Measurements from ENCODE around the gene LPAR5. TPM values are rescaled to one million over a fixed set of nuclear protein-coding genes. Genes with fewer than 3 reads are reported as not detected.

LPAR5 gene
- total RNA-seq, 1 experiment from 2014 or later: 2.3 TPM

- H3K4me2 ChIP-seq (ENCODE audit: low read length): no peak overlapping the region
- H3K36me3 ChIP-seq (ENCODE audit: low read depth, low read length): no peaks in the 10 kb centered on the region
- intact Hi-C loops (cut with micrococcal nuclease): no loop called here
- peak overlapping the region; percentile 48; the same call in 1 of the 2 replicates for H2AFZ ChIP-seq (ENCODE audit: low read length)
- no peaks in the 10 kb centered on the region for H3K27me3 ChIP-seq (ENCODE audit: low read length)
- POLR2A ChIA-PET (ENCODE audit: unreplicated experiment): no interaction called here
- BruUV-seq (replicated peaks): no TSS peak
- peaks cover 15% of the 10 kb centered on the region for H3K4me1 ChIP-seq (ENCODE audit: insufficient read depth, low read length)
- H4K20me1 ChIP-seq (ENCODE audit: low read length): no peaks in the 10 kb centered on the region
- peak overlapping the region; percentile 18; the same call in 1 of the 2 replicates for H3K27ac ChIP-seq (ENCODE audit: low read length)
- no peaks in the 10 kb centered on the region for H3K9me3 ChIP-seq (ENCODE audit: low read length)
- ATAC-seq (peak; percentile 58), DNase-seq (peak; percentile 77)
- H3K9me2 ChIP-seq (replicated peaks; ENCODE audit: low read length): no peaks in the 10 kb centered on the region
- H3K4me3 ChIP-seq (ENCODE audit: low read length): no peak overlapping the region
- no peaks in the 10 kb centered on the region for H3F3A ChIP-seq (ENCODE audit: low read length, unreplicated experiment)
- TF ChIP-seq EZH2 (IDR thresholded peaks at IDR 0.05; ENCODE audit: low read length, unreplicated experiment) (no peak), EZH2phosphoT487 (IDR thresholded peaks at IDR 0.05; ENCODE audit: borderline replicate concordance, low read length) (no peak)
- TF ChIP-seq, protein P1, sequence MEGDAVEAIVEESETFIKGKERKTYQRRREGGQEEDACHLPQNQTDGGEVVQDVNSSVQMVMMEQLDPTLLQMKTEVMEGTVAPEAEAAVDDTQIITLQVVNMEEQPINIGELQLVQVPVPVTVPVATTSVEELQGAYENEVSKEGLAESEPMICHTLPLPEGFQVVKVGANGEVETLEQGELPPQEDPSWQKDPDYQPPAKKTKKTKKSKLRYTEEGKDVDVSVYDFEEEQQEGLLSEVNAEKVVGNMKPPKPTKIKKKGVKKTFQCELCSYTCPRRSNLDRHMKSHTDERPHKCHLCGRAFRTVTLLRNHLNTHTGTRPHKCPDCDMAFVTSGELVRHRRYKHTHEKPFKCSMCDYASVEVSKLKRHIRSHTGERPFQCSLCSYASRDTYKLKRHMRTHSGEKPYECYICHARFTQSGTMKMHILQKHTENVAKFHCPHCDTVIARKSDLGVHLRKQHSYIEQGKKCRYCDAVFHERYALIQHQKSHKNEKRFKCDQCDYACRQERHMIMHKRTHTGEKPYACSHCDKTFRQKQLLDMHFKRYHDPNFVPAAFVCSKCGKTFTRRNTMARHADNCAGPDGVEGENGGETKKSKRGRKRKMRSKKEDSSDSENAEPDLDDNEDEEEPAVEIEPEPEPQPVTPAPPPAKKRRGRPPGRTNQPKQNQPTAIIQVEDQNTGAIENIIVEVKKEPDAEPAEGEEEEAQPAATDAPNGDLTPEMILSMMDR (conservative IDR thresholded peaks at IDR 0.05; ENCODE audit: low read depth, low read length): 0 out of 2 replicates have a peak, but pooled peaks have one; percentile 2
- H3K9ac ChIP-seq (ENCODE audit: low read length): no peak overlapping the region
- H3K79me2 ChIP-seq (ENCODE audit: low read length): no peaks in the 10 kb centered on the region
- CTCF ChIA-PET: no interaction called here
Observed at GRCh38 chr12:6613776-6614512, 21.8 kb downstream of the LPAR5 start.

GRCh38 chr12:6613015-6613775 is 22.6 kb downstream of the LPAR5 start:
- peak overlapping the region; percentile 51 for H3K27ac ChIP-seq (ENCODE audit: low read length)
- H2AFZ ChIP-seq (ENCODE audit: low read length): peak overlapping the region; percentile 87
- H3K4me3 ChIP-seq (ENCODE audit: low read length): 0 out of 2 replicates have a peak overlapping the region, but pooled peaks have one; percentile 37
- ChIA-PET POLR2A (ENCODE audit: unreplicated experiment) (no interaction called here), CTCF (interaction anchor here (0.5 to 0.6 kb wide), 2 partner anchors 48 to 250 kb away, joined by 3 to 8 read pairs; no protein-coding TSS in a partner anchor)
- H3K27me3 ChIP-seq (ENCODE audit: low read length): no peaks in the 10 kb centered on the region
- H3K9me2 ChIP-seq (replicated peaks; ENCODE audit: low read length): no peaks in the 10 kb centered on the region
- H3K36me3 ChIP-seq (ENCODE audit: low read depth, low read length): no peaks in the 10 kb centered on the region
- DNase-seq: peak; percentile 73
- H4K20me1 ChIP-seq (ENCODE audit: low read length): no peaks in the 10 kb centered on the region
- peak overlapping the region; percentile 79 for H3K4me2 ChIP-seq (ENCODE audit: low read length)
- no TSS peak for BruUV-seq (replicated peaks)
- ATAC-seq: peak; percentile 16; the same call in 1 of the 2 replicates
- TF ChIP-seq, protein P1 (conservative IDR thresholded peaks at IDR 0.05; ENCODE audit: low read depth, low read length): no peak
- TF ChIP-seq EZH2 (IDR thresholded peaks at IDR 0.05; ENCODE audit: low read length, unreplicated experiment) (no peak), EZH2phosphoT487 (IDR thresholded peaks at IDR 0.05; ENCODE audit: borderline replicate concordance, low read length) (no peak)
- intact Hi-C loops (cut with micrococcal nuclease): no loop called here
- H3K79me2 ChIP-seq (ENCODE audit: low read length): no peaks in the 10 kb centered on the region
- H3F3A ChIP-seq (ENCODE audit: low read length, unreplicated experiment): no peaks in the 10 kb centered on the region
- H3K4me1 ChIP-seq (ENCODE audit: insufficient read depth, low read length): peaks cover 19% of the 10 kb centered on the region
- peak overlapping the region; percentile 55 for H3K9ac ChIP-seq (ENCODE audit: low read length)
- H3K9me3 ChIP-seq (ENCODE audit: low read length): no peaks in the 10 kb centered on the region

All from PC-3 (cell line).